Measurements from ENCODE around the gene TTC7B. TPM values are rescaled to one million over a fixed set of nuclear protein-coding genes. Genes with fewer than 3 reads are reported as not detected.

Gene TTC7B
- total and polyA plus RNA-seq, 2 of the 8 experiments (the other 6 are each of a cell fraction or from before 2014, with no cell fraction given) = 23.7 to 34.0 TPM

- Histone ChIP-seq H3K36me3 (ENCODE audit: control insufficient read depth in 2 of 4, insufficient read depth in 4 of 4, low read length in 3 of 4) (no peaks in the 10 kb centered on the region), H2AFZ (ENCODE audit: low read length) (no peak overlapping the region), H3K79me1 (ENCODE audit: low read depth, low read length) (no peaks in the 10 kb centered on the region), H3K27ac (ENCODE audit: low read depth, low read length) (no peak overlapping the region), H4K5ac (ENCODE audit: insufficient read length, low read depth, low read length) (no peak overlapping the region), H2BK5ac (ENCODE audit: low read depth, low read length) (no peak overlapping the region), H2BK120ac (replicated peaks; ENCODE audit: low read depth, low read length) (no peak overlapping the region), H3K56ac (replicated peaks; ENCODE audit: insufficient read length, low read depth, low read length) (no peak overlapping the region), H2BK12ac (ENCODE audit: low read depth, low read length) (no peak overlapping the region), H2AK5ac (ENCODE audit: low read depth, low read length) (no peak overlapping the region), H3K4me3 (ENCODE audit: extremely low read depth in 1 of 4, insufficient read depth in 2 of 4, low read depth in 3 of 4, low read length in 4 of 4) (no peak overlapping the region), H3K14ac (ENCODE audit: insufficient read length) (no peak overlapping the region), H3K23ac (ENCODE audit: insufficient read length) (no peak overlapping the region), H3K4ac (replicated peaks; ENCODE audit: insufficient read length, low read depth, low read length) (no peak overlapping the region), H3K4me1 (replicated peaks in 1 of 4; ENCODE audit: control insufficient read depth in 3 of 4, insufficient read depth in 4 of 4, low read length in 3 of 4) (peaks cover 5 to 9% (median 7%) of the 10 kb centered on the region in 4 experiments), H4K20me1 (replicated peaks in 1 of 2; ENCODE audit: control insufficient read depth in 1 of 2, insufficient read depth in 2 of 2, low read length in 2 of 2) (no peaks in the 10 kb centered on the region), H2BK15ac (ENCODE audit: low read length) (no peak overlapping the region), H4K8ac (ENCODE audit: extremely low read depth, insufficient read depth, low read length) (no peak overlapping the region), H3K79me2 (ENCODE audit: control insufficient read depth in 1 of 2, insufficient read depth in 2 of 2, low read length in 2 of 2) (no peaks in the 10 kb centered on the region), H3K4me2 (ENCODE audit: insufficient read depth in 1 of 2, low read depth in 2 of 2, low read length in 2 of 2) (no peak overlapping the region), H3K23me2 (ENCODE audit: low read depth, low read length) (no peaks in the 10 kb centered on the region; the same call in none of the 2 replicates), H3K18ac (ENCODE audit: extremely low read depth, low read length) (no peak overlapping the region), H3K9me3 (ENCODE audit: insufficient read depth in 2 of 2, low read depth in 1 of 2, low read length in 1 of 2) (no peaks in the 10 kb centered on the region), H2BK20ac (ENCODE audit: low read length) (no peak overlapping the region), H3K27me3 (replicated peaks in 1 of 4; ENCODE audit: control insufficient read depth in 3 of 4, extremely low read depth in 1 of 4, insufficient read depth in 3 of 4, low read length in 3 of 4) (no peaks in the 10 kb centered on the region), H4K91ac (replicated peaks; ENCODE audit: insufficient read length, low read length) (no peak overlapping the region), H3K9ac (replicated peaks in 1 of 4; ENCODE audit: extremely low read depth in 1 of 4, low read depth in 3 of 4, low read length in 3 of 4) (no peak overlapping the region)
- POLR2A ChIA-PET (ENCODE audit: partially characterized antibody) = interaction anchor here (1.6 to 2.0 kb wide), 2 partner anchors 15 to 260 kb away, joined by 4 to 6 read pairs; partner anchors contain the start of gene CALM1
- FAIRE-seq (no peak), DNase-seq (ENCODE audit: low read depth in 1 of 2, low spot score in 2 of 2) (no peak)
- CTCF ChIA-PET (ENCODE audit: partially characterized antibody) = interaction anchor here (0.6 to 1.1 kb wide), 3 partner anchors 11 to 418 kb away, joined by 3 to 4 read pairs (median 3); no protein-coding TSS in a partner anchor
- WGBS, 2 experiments (ENCODE audit: extremely low coverage in 1 of 2, insufficient coverage in 1 of 2, insufficient read length in 1 of 2, insufficient replicate concordance in 2 of 2, low coverage in 1 of 2, low lambda C conversion rate in 2 of 2, missing lambda C conversion rate in 1 of 2) = 90% methylated on average over 12 of the region's 12 CpGs; no CpG with 5 or more reads in 1 of the 2 experiments
- no peak for TF ChIP-seq USF2 (IDR thresholded peaks at IDR 0.05; ENCODE audit: low read length)
- TF ChIP-seq EGR1 (IDR thresholded peaks at IDR 0.05; ENCODE audit: borderline replicate concordance, low read depth, low read length) = no peak
- no peak for TF ChIP-seq JUN (IDR thresholded peaks at IDR 0.05; ENCODE audit: low read depth, low read length)
- no peak for TF ChIP-seq SAP30 (IDR thresholded peaks at IDR 0.05; ENCODE audit: insufficient read depth, insufficient replicate concordance, low read length)
- no peak for TF ChIP-seq POU5F1 (IDR thresholded peaks at IDR 0.05; ENCODE audit: low read depth, low read length)
- no peak for TF ChIP-seq POLR2AphosphoS5 (IDR thresholded peaks at IDR 0.05; ENCODE audit: low read depth, low read length)
- no peak for TF ChIP-seq NRF1 (IDR thresholded peaks at IDR 0.05; ENCODE audit: low read depth, low read length)
- no peak for TF ChIP-seq CEBPB (IDR thresholded peaks at IDR 0.05; ENCODE audit: low read depth, low read length)
Measured at GRCh38 chr14:90656973-90657372, 159.3 kb downstream of the TTC7B start.
